ACHN (cell line): ENCODE data around the gene CCND3.
A peak's percentile ranks its signal among the peaks of the same experiment; 100 is the strongest.
"Not testable (repeated sequence)": the region's sequence is repeated elsewhere in the genome, so short reads cannot be mapped to it uniquely, and the experiment has no call there.

Experiments
- DNase-seq: peaks from one replicate; pipeline ENCODE4 v3.0.0-alpha.2; 2015
- in situ Hi-C: cut with HindIII; loops from 2 replicates; pipeline ENCODE4 v1.10.0; 2017; ENCODE audit warnings: low sequenced_read_pairs, low pct_ligation_motif_present, low pct_unique_long_range_greater_than_20kb

The CCND3 gene

GRCh38 chr6:41957117-41957516 is 15.5 kb upstream of the CCND3 start:
- no peak for DNase-seq
- in situ Hi-C loops, result no loop called here

GRCh38 chr6:41955412-41955811 is 13.8 kb upstream of the CCND3 start:
- in situ Hi-C loops, result no loop called here

GRCh38 chr6:41954668-41955067 is 13.1 kb upstream of the CCND3 start:
- no peak for DNase-seq
- in situ Hi-C loops, result no loop called here

More at GRCh38 chr6:41955412-41955811, 13.8 kb upstream of the CCND3 start:
- DNase-seq, result no peak

GRCh38 chr6:41947581-41948220 is 6.1 kb upstream of the CCND3 start:
- DNase-seq, result no peak
- in situ Hi-C loops, result no loop called here

GRCh38 chr6:41943456-41943855 is 1.8 kb upstream of the CCND3 start:
- in situ Hi-C loops, result no loop called here
- DNase-seq, result no peak

- DNase-seq, in situ Hi-C loops: not testable (repeated sequence)
Measured at GRCh38 chr6:41942882-41943281, 1.3 kb upstream of the CCND3 start.

GRCh38 chr6:41942067-41942851 is 651 bp upstream of the CCND3 start:
- in situ Hi-C loops, result no loop called here
- DNase-seq, result peak; percentile 26

GRCh38 chr6:41940759-41941279 is 789 bp downstream of the CCND3 start:
- in situ Hi-C loops, result no loop called here
- peak; percentile 39 for DNase-seq

- no peak for DNase-seq
- in situ Hi-C loops, result no loop called here
Measured at GRCh38 chr6:41939848-41940758, 1.5 kb downstream of the CCND3 start.

- in situ Hi-C loops, result no loop called here
- DNase-seq, result no peak
Measured at GRCh38 chr6:41939176-41939847, 2.3 kb downstream of the CCND3 start.

- no peak for DNase-seq
- in situ Hi-C loops, result no loop called here
Measured at GRCh38 chr6:41938590-41939175, 2.9 kb downstream of the CCND3 start.

GRCh38 chr6:41937861-41938574 is 3.6 kb downstream of the CCND3 start:
- in situ Hi-C loops, result no loop called here
- no peak for DNase-seq

GRCh38 chr6:41937472-41937860 is 4.1 kb downstream of the CCND3 start:
- in situ Hi-C loops, result no loop called here
- no peak for DNase-seq

GRCh38 chr6:41936073-41936837 is 5.4 kb downstream of the CCND3 start:
- DNase-seq, result peak; percentile 88

GRCh38 chr6:41935685-41936072 is 5.9 kb downstream of the CCND3 start:
- in situ Hi-C loops, result no loop called here
- no peak for DNase-seq

More at GRCh38 chr6:41936073-41936837, 5.4 kb downstream of the CCND3 start:
- in situ Hi-C loops, result no loop called here

- in situ Hi-C loops, result no loop called here
- no peak for DNase-seq
Measured at GRCh38 chr6:41935193-41935574, 6.4 kb downstream of the CCND3 start.
